ENCODE measurements around the gene CCNG2.

Gene CCNG2

DNA sequence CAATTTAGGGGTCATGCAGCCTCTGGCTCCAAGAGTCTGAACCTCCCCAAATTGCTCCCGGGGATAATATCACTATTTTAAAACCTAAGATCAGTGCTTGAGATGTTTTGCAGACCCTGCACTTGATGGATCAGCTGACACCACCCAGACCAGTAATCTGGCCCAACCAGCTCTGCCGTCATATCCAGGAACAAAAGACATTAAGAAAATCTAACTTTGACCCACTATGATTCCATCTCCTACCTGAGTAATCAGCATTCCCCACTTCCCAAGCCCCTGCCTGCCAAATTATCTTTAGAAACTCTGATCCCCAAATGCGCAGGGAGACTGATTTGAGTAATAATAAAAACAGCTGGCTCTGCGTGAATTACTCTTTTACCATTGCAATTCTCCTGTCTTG lies 34.4 kb upstream of the CCNG2 start:
- no peak for DNase-seq (ENCODE audit: low read depth)
- TF ChIP-seq, protein P1, sequence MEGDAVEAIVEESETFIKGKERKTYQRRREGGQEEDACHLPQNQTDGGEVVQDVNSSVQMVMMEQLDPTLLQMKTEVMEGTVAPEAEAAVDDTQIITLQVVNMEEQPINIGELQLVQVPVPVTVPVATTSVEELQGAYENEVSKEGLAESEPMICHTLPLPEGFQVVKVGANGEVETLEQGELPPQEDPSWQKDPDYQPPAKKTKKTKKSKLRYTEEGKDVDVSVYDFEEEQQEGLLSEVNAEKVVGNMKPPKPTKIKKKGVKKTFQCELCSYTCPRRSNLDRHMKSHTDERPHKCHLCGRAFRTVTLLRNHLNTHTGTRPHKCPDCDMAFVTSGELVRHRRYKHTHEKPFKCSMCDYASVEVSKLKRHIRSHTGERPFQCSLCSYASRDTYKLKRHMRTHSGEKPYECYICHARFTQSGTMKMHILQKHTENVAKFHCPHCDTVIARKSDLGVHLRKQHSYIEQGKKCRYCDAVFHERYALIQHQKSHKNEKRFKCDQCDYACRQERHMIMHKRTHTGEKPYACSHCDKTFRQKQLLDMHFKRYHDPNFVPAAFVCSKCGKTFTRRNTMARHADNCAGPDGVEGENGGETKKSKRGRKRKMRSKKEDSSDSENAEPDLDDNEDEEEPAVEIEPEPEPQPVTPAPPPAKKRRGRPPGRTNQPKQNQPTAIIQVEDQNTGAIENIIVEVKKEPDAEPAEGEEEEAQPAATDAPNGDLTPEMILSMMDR (conservative IDR thresholded peaks at IDR 0.05; ENCODE audit: low read depth, low read length) = no peak
- H3K4me3 ChIP-seq (ENCODE audit: low read depth, low read length) = no peak overlapping the region

DNA sequence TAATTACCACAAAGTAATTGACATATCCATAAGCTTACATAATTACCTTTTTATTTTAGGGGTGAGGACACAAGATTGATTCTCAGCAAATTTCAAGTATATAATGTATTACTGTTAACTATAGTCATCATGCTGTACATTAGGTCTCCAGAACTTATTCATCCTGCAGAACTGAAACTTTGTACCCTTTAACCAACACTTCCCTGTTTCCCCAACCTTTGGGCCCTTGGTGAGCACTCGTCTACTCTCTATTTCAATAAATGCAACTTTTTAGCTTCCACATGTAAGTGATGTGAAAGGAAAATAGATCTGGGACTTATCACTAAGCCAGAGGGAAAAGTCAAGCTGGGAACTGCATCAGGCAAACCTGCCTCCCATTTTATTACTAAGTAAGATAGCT lies 33.6 kb upstream of the CCNG2 start:
- TF ChIP-seq, protein P1 (conservative IDR thresholded peaks at IDR 0.05; ENCODE audit: low read depth, low read length) = no peak
- DNase-seq (ENCODE audit: low read depth) = no peak
- no peak overlapping the region for H3K4me3 ChIP-seq (ENCODE audit: low read depth, low read length)

DNA sequence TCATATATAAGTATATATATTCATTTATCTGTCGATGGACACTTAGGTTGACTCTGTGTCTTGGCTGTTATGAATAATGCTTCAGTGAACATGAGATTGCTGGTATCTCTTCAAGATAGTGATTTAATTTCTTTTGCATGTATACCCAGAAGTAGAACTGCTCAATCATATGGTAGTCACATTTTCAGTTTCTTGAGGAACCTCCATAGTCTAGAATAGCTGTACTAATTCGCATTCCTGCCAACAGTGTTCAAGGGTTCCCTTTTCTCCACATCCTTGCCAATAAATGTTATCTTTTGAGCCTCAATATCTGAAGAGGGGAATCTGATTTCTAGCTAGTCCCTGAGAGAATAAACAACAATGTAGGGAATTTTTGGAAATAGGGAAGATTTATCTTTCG lies 32.4 kb upstream of the CCNG2 start:
- no peak for DNase-seq (ENCODE audit: low read depth)
- TF ChIP-seq, protein P1 (conservative IDR thresholded peaks at IDR 0.05; ENCODE audit: low read depth, low read length) = no peak
- H3K4me3 ChIP-seq (ENCODE audit: low read depth, low read length) = no peak overlapping the region

DNA sequence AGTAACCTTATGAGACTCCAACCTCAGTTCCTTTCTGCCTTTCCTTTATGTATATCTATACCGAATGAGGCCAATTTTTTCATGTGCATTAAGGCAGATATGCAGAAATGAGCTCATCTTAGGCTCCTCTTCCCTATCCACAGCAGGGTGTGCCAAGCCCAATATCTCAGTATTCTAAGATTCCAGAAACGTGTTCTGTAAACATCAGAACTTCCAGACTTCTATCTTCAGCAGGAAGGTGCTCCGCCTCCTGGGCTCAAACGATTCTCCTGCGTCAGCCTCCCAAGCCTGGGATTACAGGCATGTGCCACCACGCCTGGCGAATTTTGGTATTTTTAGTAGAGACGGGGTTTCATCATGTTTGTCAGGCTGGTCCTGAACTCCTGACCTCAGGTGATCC lies 31.0 kb upstream of the CCNG2 start:
- no peak overlapping the region for H3K4me3 ChIP-seq (ENCODE audit: low read depth, low read length)
- no peak for DNase-seq (ENCODE audit: low read depth)
- TF ChIP-seq, protein P1 (conservative IDR thresholded peaks at IDR 0.05; ENCODE audit: low read depth, low read length) = no peak

DNA sequence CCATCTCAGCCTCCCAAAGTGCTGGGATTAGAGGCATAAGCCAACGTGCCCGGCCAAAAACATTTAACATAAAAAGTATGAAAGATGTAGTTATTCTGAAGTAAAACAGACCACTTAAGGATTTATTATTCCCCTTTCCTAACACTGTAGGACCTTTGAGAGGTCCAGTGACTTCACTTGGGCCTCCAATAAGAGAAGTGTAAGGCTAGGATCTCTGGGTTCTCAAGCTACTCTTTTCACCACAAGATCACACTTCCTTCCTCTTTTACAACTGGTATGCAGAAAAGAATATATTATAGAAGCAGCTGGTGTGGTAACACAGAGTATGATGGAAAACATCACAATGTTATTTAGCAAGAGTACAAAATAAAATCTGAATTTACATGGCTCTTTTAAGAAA lies 30.2 kb upstream of the CCNG2 start:
- no peak overlapping the region for H3K4me3 ChIP-seq (ENCODE audit: low read depth, low read length)
- TF ChIP-seq, protein P1 (conservative IDR thresholded peaks at IDR 0.05; ENCODE audit: low read depth, low read length) = no peak
- DNase-seq (ENCODE audit: low read depth) = no peak

DNA sequence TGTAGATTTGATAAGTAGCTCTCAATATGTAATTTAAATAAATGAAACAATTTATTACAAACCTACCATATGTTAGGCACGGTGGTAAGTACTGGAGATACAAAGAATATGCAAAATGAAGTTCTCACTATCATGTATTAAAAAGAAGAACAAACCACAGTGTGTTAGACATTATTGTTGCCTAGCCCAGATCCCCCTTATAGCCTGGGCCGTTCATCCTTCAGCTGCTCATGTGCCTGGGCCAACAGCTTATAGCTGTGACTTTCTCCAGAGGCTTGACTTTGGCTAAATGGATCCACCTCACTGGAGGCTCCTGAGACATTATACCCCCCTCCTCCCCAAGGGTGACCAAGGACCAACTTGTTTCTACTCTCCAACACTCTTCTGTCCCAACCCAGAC lies 29.8 kb upstream of the CCNG2 start:
- TF ChIP-seq, protein P1 (conservative IDR thresholded peaks at IDR 0.05; ENCODE audit: low read depth, low read length) = no peak
- no peak overlapping the region for H3K4me3 ChIP-seq (ENCODE audit: low read depth, low read length)
- no peak for DNase-seq (ENCODE audit: low read depth)

DNA sequence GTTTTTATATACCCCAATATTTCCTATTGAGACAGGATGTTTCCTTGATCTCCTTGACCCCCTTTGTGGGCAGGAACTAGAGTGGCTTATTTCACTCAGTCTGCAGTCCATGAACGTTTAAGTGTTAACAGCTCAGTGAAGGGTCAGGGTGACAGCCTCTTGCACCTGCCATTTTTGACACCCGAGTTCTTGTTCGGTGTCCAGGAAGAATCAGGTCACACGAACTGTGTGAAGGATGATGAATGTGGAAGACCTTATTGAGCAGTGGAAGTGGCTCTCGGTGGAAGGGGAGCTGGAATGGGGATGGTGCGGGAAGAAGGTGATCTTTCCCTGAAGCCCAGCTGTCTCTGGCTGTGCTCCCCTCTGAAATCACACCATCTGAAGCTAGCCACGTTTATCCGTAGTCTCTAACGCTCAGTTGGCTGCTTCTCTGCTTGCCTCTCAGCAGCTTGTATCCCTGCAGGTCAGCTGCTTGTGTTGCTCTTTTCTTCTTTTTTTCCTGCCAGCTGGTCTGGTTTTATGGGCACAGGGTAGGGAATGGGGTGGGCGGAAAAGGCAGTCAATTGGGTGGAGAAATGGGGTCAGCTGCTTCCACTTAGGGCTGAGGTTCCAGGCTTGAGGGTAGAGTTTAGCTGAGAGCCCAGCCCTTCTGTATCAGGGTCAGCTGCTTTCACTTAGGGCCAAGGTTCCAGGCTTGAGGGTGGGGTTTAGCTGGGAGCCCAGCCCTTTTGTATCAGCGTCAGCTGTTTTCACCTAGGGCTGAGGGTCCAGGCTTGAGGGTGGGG lies 29.0 kb upstream of the CCNG2 start:
- no peak overlapping the region for H3K4me3 ChIP-seq (ENCODE audit: low read depth, low read length)
- TF ChIP-seq, protein P1 (conservative IDR thresholded peaks at IDR 0.05; ENCODE audit: low read depth, low read length) = no peak
- DNase-seq (ENCODE audit: low read depth) = no peak
